Epidermal melanocyte (primary cell): ENCODE results near the gene PIH1D2.
"Not testable (repeated sequence)": the region's sequence is repeated elsewhere in the genome, so short reads cannot be mapped to it uniquely, and the experiment has no call there.

ENCODE experiments used
- DNase-seq: peaks from one replicate; pipeline ENCODE4 v3.0.0; 2011; ENCODE audit warnings: low spot score; ENCODE audit not compliant: insufficient read length

The PIH1D2 gene

DNA sequence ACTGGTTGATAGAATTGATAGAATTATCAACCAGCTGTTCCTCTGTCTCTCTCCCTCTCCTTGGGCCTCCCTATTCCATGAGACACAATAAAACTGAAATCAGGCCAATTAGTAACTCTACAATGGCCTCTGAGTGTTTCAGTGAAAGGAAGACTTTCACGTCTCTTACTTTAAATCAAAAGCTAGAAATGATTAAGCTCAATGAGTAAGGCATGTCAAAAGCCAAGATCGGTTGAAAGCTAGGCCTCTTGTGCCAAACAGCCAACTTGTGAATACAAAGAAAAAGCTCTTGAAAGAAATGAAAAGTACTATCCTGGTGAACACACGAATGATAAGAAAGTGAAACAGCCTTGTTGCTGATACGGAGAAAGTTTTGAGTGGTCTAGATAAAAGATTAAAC is 16.6 kb downstream of the PIH1D2 start:
- no peak for DNase-seq

DNA sequence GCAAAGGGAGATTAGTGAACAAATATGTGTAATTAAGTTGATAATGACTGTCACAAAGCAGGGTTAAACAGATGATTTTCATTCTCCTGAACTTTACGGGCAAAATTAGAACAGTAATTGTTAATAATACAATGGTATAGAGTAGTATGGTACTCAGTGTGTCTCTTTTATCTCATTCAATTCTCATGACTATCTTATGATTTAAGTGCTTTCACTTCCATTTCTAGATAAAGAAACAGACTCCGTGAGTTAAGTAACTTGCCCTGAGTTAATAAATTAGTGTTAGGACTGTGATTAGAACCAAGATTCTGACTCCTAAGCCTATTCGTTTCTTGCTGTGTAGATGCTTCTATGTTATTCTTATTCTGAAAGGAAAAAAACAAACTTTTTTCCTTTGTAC is 22.0 kb downstream of the PIH1D2 start:
- no peak for DNase-seq

DNA sequence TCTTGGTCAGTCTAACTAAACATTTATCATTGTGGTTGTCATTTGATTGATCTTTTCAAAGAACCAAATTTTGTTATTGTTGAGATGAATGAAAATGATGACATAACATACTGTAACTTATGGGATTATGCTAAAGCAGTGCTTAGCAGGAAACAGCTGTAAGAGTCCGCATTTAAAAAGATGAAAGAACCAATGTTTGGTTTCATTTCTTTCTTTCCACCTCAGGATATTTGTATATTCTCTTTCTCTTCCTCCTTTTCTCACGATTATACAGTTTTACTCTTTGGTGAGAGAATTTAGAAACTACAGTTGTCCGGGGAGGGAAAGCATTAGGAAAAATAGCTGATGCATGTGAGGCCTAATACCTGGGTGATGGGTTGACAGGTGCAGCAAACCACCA is 23.1 kb downstream of the PIH1D2 start:
- DNase-seq = no peak

DNA sequence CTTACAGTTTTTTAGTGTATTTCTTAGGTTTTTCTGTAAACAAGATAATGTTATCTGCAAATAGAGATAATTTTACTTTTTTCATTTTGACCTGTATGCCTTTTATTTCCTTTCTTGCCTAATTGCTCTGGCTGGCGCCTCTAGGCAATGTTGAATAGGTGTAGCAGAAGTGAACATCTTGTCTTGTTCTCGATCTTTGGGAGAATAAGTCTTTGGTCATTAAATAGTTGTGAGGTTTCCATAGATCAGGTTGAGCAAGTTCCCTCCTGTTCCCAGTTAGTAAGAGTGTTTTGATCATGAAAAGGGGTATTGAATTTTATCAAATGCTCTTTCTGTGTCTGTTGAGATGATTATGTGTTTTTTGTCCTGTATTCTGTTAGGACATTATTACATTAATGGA is 24.0 kb downstream of the PIH1D2 start:
- DNase-seq = no peak

DNA sequence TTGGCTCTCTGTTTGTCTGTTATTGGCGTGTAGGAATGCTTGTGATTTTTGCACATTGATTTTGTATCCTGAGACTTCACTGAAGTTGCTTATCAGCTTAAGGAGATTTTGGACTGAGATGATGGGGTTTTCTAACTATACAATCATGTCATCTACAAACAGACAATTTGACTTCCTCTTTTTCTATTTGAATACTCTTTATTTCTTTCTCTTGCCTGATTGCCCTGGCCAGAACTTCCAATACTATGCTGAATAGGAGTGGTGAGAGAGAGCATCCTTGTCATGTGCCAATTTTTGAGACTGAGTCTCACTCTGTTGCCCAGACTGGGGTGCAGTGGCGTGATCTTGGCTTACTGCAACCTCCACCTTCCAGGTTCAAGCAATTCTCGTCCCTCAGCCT is 25.6 kb downstream of the PIH1D2 start:
- not testable (repeated sequence) for DNase-seq

DNA sequence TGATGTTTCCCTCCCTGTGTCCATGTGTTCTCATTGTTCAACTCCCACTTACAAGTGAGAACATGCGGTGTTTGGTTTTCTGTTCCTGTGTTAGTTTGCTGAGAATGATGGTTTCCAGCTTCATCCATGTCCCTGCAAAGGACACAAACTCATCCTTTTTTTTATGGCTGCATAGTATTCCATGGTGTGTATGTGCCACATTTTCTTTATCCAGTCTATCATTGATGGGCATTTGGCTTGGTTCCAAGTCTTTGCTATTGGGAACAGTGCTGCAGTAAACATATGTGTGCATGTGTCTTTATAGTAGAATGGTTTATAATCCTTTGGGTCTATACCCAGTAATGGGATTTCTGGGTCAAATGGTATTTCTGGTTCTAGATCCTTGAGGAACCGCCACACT is 27.2 kb downstream of the PIH1D2 start:
- not testable (repeated sequence) for DNase-seq

DNA sequence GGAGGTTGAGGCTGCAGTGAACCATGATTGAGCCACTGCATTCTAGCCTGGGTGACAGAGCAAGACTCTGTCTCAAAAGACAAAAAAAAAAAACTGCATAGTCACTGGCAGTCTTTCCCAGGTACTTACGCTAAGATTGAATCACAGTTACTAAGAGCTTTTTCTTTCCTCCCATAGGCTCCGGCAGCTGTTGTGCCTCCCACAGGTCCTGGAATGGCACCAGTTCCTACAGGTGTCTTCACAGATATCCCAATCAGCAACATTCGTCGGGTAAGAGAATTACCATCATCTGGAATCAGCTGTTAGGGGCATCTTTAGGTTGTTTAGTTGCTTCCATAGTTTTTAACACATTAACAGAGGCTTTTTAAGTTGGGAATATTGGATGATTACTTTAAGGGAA is 28.9 kb downstream of the PIH1D2 start:
- DNase-seq = no peak

DNA sequence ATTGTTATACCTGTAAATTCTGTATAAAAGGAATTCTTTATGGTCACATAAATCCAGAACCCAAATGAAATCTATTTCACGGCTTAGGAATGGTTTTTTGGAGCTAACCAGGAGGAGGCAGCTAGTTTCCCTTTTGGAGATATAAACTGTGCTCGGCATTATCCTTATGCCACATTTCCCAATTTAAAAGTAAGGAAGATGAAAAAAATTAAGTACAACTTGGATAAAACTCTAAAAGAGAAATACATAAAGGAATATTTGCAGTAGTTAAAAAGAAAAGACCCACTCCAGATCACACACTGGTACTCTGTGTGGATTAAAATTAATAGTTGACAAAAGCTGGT is 30.9 kb downstream of the PIH1D2 start:
- DNase-seq = no peak

DNA sequence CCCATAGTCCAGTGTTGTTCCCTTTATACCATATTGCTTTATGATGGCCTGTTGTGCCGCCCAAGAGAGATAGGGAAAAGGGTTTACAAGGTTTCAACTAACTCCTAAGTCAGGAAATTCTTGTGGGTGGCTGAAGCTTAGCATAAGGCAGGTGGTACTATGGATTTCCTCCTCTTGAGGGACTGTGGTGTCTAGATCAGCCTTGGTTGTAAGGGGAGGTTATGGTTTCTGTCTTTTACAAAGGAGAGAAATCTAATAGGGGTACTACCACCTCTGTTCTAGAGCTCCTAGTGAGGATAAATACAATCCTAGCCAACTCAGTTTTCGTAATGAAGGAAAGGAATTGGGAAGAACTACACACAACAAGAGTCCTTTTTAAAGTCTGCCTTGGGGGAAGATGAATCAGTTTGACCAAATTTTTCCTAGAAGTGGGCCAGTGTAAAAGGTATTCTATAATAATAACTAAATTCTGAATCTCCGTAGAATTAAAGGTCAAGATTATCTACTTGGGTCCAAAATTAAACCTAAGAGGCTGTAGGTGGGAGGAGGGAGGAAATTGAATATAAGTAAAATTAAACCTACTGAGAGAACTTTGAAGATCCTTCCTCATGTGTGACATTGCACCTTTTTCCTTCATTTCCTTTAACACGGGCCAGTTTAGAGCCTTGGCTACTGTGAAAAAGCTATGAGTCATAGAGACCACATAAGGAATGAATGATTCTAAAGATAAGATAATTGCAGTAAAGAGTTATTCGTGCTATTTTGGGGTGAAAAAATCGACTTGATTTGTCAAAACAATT is 31.5 kb downstream of the PIH1D2 start:
- no peak for DNase-seq

DNA sequence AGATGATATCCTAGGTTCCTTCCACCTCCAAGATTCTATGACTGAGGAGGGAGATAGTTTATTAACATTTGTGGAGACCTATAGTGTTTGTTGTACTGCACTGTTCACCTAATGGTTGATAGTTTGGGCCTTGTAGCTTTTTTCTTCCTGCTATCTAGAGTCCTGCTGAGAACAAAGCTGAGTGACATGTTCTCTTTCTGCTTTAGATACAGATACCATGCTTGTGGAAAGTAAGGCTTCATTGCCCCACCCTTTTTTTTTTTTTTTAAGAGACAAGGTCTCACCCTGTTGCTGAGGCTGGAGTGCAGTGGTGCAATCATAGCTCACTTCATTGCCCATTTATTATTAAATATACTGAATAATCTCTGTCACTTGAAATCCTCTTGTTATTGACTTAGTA is 36.3 kb downstream of the PIH1D2 start:
- no peak for DNase-seq

DNA sequence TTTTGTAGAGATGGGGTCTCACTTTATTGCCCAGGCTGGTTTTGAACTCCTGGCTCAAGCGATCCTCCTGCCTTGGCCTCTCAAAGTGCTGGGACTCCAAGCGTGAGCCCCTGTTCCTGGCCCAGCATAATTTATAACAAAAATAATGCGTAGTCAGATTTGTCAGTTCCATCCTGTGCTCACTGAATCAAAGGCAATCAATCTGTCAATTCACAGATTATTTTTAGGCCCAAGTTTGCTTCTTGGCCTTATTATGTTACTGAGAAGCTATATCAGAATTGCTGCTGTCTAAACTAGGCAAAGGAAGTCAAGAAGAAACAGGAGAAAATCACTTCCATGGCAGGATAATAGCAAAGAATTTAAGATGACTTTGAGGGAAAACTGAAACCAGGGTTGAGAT is 39.9 kb downstream of the PIH1D2 start:
- DNase-seq = no peak

DNA sequence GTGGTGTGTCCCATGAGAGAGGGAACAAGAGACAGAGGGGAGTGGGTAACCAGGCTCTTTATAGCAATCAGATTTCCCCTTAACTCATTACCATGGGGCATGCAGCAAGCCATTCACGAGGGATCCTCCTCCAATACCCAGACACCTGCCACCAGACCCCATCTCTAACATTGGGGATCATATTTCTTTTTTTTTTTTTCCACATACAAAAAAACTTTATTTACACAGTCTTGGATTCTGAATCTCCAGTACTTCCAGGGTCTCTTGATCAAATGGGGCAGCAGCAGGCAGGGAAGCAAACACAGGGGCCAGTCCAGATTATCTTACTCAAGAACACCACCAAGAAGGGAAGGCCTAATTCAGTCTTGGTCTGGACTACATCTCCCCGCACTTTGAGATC is 44.4 kb downstream of the PIH1D2 start:
- DNase-seq = no peak

DNA sequence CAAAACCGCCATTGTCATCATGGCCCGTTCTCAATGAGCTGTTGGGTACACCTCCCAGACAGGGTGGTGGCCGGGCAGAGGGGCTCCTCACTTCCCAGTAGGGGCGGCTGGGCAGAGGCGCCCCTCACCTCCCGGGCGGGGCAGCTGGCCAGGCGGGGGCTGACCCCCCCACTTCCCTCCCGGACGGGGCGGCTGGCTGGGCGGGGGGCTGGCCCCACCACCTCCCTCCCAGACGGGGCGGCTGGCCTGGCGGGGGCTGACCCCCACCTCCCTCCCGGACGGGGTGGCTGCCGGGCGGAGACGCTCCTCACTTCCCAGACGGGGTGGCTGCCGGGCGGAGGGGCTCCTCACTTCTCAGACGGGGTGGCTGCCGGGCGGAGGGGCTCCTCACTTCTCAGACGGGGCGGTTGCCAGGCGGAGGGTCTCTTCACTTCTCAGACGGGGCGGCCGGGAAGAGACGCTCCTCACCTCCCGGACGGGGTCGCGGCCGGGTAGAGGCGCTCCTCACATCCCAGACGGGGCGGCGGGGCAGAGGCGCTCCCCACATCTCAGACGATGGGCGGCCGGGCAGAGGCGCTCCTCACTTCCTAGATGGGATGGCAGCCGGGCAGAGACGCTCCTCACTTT is 46.9 kb downstream of the PIH1D2 start:
- DNase-seq = not testable (repeated sequence)

DNA sequence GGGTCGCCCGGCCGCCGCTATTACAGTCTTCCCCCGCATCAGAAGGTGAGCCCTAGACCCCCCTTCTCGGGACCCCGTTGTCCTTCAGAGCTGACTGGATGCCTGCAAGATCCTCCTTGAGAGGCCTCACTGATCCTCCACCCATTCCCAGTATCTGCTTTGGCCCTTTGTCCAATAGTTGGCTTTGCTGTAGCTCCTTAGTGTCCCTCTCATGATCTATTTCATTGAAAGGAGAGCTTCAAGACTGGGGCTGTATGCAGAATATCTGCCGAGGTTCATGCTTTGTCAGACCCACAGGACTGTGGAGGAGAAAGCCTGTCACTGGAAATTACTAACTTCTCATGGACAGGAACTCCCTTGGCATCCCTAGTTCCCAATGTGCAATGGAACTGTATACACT is 48.1 kb downstream of the PIH1D2 start:
- no peak for DNase-seq

DNA sequence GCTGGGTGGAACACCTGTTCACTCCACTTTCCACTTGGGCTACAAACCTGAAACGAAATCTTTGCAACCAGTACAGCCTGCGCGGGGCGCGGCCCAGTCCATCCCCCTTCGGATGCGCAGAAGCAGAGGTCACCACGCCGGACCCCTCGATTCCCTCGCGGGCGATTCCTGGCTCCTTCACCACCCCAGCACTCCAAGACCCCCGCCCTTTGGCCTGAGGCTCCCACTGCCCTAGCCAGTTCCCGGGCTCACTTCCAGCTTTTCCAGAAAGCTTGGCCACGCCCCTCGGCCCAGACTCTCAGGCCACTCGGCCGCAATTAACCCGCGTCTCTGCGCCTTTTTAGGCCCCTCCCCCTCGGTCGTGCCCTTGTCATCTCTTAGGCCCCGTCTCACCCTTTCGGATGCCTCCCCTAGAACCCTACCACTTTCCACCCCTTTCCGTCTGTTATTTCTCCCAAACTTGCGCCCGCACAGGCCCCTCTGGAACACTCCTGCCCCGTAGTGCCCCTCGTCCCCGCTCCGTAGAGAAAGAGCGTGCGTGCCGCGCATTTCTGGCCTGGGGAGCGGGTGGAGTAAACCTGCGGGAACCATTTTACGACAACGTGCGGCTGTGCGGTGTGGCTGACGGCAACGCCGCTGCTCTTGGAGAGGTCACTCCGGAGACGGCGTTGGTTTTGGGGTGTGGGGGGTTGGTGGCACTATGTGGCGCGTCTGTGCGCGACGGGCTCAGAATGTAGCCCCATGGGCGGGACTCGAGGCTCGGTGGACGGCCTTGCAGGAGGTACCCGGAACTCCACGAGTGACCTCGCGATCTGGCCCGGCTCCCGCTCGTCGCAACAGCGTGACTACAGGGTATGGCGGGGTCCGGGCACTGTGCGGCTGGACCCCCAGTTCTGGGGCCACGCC is 48.8 kb downstream of the PIH1D2 start, which contains the start of gene DLAT:
Gene DLAT (plus strand): TSS at position 636 of the 906 bp plus-strand sequence. CDS start 65 bp downstream, at position 701.
- DNase-seq = peak; percentile 68

DNA sequence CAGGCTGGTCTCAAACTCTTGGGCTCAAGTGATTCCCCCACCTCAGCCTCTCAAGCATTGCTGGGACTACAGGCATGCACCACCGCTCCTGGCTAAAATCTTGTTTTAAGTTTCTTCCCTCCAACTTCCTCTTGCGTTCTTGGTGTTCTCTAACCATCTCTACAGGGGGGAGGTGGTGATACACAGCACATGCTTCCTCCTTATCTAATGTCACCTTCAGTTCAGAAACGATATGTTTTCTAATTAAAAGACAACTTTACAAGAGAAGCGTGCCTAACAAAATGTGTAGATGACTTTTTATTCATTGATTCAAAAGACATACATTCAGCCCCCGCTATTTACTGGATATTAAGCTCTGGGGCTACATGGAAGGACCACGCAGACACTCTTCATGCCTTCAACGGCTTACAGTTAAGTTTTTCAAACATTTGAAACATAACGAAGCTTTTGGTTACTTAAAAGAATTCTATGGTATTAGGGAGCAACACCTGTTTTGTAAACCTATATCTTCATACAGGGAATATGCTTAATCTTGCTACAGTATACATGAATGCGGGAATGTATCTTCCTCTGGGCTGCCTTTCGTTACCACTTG is 49.5 kb downstream of the PIH1D2 start:
- no peak for DNase-seq

DNA sequence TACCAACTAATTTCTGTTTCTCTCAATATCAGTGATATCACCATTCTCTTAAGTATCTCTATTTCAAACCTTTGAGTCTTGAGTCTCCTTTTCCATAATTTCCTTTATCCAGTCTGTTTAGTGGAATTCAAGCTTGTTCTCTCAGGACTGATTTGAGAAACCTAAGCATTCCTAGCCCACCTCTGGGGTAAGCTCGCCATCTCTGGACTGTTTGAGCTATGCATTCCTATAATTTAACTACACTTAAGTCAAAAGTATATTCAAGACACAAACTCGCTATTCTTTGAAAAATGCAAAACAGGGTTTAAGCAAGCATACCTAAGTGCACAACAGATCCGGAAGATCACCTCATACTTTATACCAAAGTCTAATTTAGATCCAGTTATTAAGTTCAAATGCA is 50.7 kb downstream of the PIH1D2 start:
- no peak for DNase-seq

DNA sequence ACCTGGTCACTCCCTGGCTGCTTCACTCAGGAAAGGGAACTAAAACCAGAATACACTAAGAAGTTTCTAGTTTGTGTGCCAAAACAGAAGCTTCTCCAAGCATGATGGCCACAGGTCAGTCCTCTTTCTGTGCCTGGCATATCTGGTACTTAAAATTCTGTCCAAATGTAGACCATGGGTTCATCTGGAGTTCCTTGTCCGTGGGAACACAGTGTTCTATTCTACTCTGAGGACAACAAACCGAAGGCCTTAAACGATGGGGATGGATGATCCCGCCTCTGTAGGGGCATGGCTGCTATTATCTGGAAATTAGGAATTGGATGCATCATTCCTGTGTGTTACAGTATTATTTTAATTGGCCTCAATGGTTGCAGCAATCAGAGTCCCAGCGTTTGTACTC is 54.8 kb downstream of the PIH1D2 start:
- no peak for DNase-seq
